ENCODE data around the gene KIAA1614. TPM values are rescaled to one million over a fixed set of nuclear protein-coding genes. Genes with fewer than 3 reads are reported as not detected.
"Not testable (repeated sequence)": the region's sequence is repeated elsewhere in the genome, so short reads cannot be mapped to it uniquely, and the experiment has no call there.

Gene KIAA1614
- polyA plus RNA-seq, 1 of the 3 experiments (the other 2 are of a cell fraction): 1.1 TPM

DNA sequence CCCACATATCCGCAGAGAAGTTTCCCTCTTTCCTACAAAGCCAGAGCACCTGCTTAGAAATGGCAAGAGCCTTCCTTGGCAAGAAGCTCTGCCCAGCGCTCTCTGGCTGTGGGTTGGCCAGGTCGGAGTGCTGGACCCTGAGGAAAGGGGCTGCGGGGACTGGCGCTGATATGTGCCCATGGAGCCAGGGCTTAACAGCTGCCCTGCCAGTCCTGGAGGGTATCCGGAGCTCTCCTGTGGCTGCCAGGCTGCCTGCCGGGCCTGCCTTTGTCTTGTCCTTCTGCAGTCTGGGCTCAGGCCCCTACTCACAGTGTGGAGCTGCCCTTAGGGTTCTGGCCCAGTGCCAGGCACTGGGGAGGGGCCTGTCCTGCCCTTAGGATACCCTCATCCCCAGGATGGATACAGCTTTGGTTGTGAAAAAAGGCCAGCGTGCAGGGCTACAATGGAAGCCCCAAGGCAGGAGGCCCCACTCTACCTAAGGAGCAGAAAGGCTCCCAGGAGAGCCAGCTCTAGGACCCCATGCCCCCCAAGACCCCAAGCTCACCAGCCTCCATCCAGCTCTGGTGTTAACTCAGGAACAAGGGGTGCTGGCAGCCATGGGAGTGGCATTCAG, 43.4 kb downstream of the KIAA1614 start:
- WGBS (ENCODE audit: low lambda C conversion rate): 100% methylated on average over 5 of the region's 8 CpGs
- Histone ChIP-seq H3K9me2 (no peaks in the 10 kb centered on the region), H3K4me1 (ENCODE audit: control insufficient read depth in 1 of 2, insufficient read depth in 2 of 2, low read depth in 1 of 2, low read length in 1 of 2) (peaks cover 0 to 6% of the 10 kb centered on the region in 2 experiments; a peak in 1 of 4 replicates), H4K20me1 (ENCODE audit: insufficient read depth) (no peaks in the 10 kb centered on the region), H3K9ac (no peak overlapping the region), H3K27ac (ENCODE audit: low read depth in 2 of 2, low read length in 1 of 2) (no peak overlapping the region; a peak in 1 of 4 replicates), H3F3A (replicated peaks; ENCODE audit: insufficient read depth) (no peaks in the 10 kb centered on the region), H2AFZ (ENCODE audit: low read depth) (no peak overlapping the region), H3K27me3 (ENCODE audit: insufficient read depth) (no peaks in the 10 kb centered on the region), H3K4me3 (ENCODE audit: low read depth in 2 of 2, low read length in 1 of 2) (no peak overlapping the region), H3K4me2 (no peak overlapping the region), H3K79me2 (ENCODE audit: insufficient read depth) (no peaks in the 10 kb centered on the region), H3K36me3 (replicated peaks in 1 of 2; ENCODE audit: control insufficient read depth in 1 of 2, insufficient read depth in 2 of 2, low read length in 1 of 2) (peaks cover 4 to 33% of the 10 kb centered on the region in 2 experiments), H3K9me3 (no peaks in the 10 kb centered on the region)
- TF ChIP-seq RCOR1 (IDR thresholded peaks at IDR 0.05; ENCODE audit: low read length) (no peak), MEF2A (IDR thresholded peaks at IDR 0.05; ENCODE audit: borderline replicate concordance, low read depth) (no peak), JUND (IDR thresholded peaks at IDR 0.05) (no peak), POLR2AphosphoS5 (IDR thresholded peaks at IDR 0.05; ENCODE audit: low read depth, low read length) (no peak), ELF1 (IDR thresholded peaks at IDR 0.05) (no peak), PBX3 (IDR thresholded peaks at IDR 0.05) (no peak), FOXJ3 (CRISPR knock-in tag; IDR thresholded peaks at IDR 0.05) (no peak), REST (IDR thresholded peaks at IDR 0.05; ENCODE audit: low read depth, low read length) (no peak), NRF1 (IDR thresholded peaks at IDR 0.05; ENCODE audit: low read depth, low read length) (no peak), MXI1 (IDR thresholded peaks at IDR 0.05; ENCODE audit: low read depth, low read length) (no peak), MAX (IDR thresholded peaks at IDR 0.05; ENCODE audit: low read depth) (no peak), SIN3A (IDR thresholded peaks at IDR 0.05; ENCODE audit: borderline replicate concordance, low read depth, low read length) (no peak), TCF12 (IDR thresholded peaks at IDR 0.05) (no peak), CTCF (IDR thresholded peaks at IDR 0.05) (no peak)
- TF ChIP-seq, protein P1, sequence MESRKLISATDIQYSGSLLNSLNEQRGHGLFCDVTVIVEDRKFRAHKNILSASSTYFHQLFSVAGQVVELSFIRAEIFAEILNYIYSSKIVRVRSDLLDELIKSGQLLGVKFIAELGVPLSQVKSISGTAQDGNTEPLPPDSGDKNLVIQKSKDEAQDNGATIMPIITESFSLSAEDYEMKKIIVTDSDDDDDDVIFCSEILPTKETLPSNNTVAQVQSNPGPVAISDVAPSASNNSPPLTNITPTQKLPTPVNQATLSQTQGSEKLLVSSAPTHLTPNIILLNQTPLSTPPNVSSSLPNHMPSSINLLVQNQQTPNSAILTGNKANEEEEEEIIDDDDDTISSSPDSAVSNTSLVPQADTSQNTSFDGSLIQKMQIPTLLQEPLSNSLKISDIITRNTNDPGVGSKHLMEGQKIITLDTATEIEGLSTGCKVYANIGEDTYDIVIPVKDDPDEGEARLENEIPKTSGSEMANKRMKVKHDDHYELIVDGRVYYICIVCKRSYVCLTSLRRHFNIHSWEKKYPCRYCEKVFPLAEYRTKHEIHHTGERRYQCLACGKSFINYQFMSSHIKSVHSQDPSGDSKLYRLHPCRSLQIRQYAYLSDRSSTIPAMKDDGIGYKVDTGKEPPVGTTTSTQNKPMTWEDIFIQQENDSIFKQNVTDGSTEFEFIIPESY (IDR thresholded peaks at IDR 0.05; ENCODE audit: borderline replicate concordance, low read depth): no peak
- peak; percentile 34 for DNase-seq
- POLR2A ChIA-PET: no interaction called here
- CTCF ChIA-PET: interaction anchor here (0.8 to 1.2 kb wide), 3 partner anchors 26 to 187 kb away, joined by 3 to 5 read pairs (median 4); no protein-coding TSS in a partner anchor

DNA sequence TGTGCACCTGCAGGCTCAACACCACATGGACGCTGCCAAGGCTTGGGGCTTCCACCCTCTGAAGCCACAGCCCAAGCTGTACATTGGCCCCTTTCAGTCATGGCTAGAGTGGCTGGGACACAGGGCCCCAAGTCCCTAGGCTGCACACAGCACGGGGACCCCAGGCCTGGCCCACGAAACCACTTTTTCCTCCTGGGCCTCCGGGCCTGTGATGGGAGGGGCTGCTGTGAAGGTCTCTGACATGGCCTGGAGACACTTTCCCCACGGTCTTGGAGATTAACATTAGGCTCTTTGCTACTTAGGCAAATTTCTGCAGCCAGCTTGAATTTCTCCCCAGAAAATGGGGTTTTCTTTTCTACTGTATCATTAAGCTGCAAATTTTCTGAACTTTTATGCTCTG, 46.9 kb downstream of the KIAA1614 start:
- H3K9me3 ChIP-seq; H2AFZ ChIP-seq (ENCODE audit: low read depth); H3K9me2 ChIP-seq; H4K20me1 ChIP-seq (ENCODE audit: insufficient read depth); H3K9ac ChIP-seq; H3K79me2 ChIP-seq (ENCODE audit: insufficient read depth); H3F3A ChIP-seq (replicated peaks; ENCODE audit: insufficient read depth); H3K27me3 ChIP-seq (ENCODE audit: insufficient read depth); DNase-seq; CTCF ChIA-PET; H3K4me2 ChIP-seq; POLR2A ChIA-PET; H3K4me3 ChIP-seq (ENCODE audit: low read depth in 2 of 2, low read length in 1 of 2); H3K27ac ChIP-seq (ENCODE audit: low read depth in 2 of 2, low read length in 1 of 2): not testable (repeated sequence)
- Histone ChIP-seq H3K4me1 (ENCODE audit: control insufficient read depth in 1 of 2, insufficient read depth in 2 of 2, low read depth in 1 of 2, low read length in 1 of 2) (peaks cover 0 to 11% of the 10 kb centered on the region in 2 experiments; a peak in 1 of 4 replicates), H3K36me3 (replicated peaks in 1 of 2; ENCODE audit: control insufficient read depth in 1 of 2, insufficient read depth in 2 of 2, low read length in 1 of 2) (peaks cover 4 to 35% of the 10 kb centered on the region in 2 experiments)
- 80% methylated on average over 2 of the region's 5 CpGs for WGBS (ENCODE audit: low lambda C conversion rate)
